HuH-7.5 (cell line): ENCODE data around the gene ANP32B.
"Not testable (repeated sequence)": the region's sequence is repeated elsewhere in the genome, so short reads cannot be mapped to it uniquely, and the experiment has no call there.

Source experiments
- DNase-seq: peaks from one replicate; pipeline ENCODE4 v3.0.0; 2011; ENCODE audit warnings: low spot score

The ANP32B gene

GRCh38 chr9:97982683-97983588, at the start of gene ANP32B:
TSS of gene ANP32B (plus strand) at chr9:97983341. CDS start at chr9:97983556, 215 bp downstream.
- DNase-seq: peak; percentile 87

DNA sequence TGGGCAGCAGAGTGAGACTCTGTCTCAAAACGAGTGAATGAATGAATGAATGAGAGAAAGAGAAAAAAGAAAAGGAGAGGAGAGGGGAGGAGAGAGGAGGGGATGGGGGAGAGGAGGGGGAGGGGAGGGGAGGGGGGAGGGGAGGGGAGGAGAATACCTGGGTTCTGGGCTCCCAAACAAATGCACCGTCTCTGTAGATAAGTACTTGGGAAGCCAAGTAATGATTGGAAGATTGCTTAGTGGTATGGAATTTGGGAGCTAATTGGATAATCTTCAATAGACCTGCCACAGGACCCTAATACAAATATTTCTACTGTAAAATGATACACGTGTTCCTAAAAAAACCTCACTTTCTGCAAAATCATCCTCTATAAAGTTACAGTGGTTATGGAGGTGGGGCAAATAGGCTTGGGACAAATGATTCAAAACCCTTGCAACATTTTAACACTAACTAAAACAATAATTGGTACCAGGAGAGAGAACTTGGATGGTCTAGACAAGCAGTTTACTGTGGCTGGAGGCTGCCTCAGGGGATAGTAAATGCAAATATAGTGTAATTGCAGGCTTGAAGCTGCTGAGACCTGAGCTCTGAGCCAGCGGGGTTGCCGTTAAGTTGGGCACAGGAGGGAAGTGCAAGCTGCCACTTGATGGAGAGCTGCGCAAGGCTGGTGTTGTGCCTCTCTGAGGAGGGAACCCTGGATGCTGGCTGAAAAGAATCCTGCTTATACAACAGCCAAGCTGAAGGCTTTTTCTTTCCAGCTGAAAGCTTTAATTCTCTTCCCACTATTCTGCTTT, 48.6 kb upstream of the ANP32B start:
- DNase-seq: no peak

- DNase-seq: no peak
Measured at GRCh38 chr9:97935276-97935675, 47.9 kb upstream of the ANP32B start.

DNA sequence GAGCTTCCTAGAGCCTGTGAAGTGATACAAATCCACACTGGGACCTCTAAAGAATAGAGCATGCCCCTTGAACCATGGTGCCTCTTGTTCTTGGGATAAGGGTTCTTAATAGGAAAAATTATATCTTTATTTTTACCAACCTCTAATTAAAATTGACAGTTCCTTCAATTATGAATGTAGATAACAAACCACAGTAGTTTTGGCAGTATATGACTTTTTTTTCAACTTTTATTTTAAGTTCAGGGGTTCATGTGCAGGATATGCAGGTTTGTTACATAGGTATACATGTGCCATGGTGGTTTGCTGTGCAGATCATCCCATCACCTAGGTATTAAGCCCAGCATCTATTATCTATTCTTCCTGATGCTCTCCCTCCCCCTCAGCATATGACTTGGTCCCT, 46.1 kb upstream of the ANP32B start:
- no peak for DNase-seq

GRCh38 chr9:97938081-97938644, 45.0 kb upstream of the ANP32B start, which contains the start of gene HEMGN:
TSS of gene HEMGN (minus strand) at chr9:97938172. CDS start at chr9:97938136, 36 bp downstream.
- DNase-seq: no peak

DNA sequence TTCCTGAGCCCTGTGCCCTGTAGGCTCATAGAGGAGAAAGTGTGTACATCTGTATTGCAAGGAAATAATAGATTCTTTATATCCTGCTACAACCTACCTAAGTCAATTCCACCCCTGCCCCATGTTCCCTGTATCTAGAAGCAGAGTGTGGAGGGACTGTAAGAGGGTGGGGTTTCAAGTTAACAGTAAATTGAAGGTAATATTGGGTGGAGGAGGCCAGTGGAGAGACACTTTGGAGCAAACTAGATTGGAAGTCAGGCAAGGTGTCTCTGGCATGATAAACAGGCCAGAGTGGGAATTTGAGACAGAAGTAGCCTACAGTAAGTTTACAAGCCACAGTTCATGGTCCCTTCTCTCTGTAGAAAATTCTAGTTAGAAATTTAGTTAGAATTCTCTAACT, 42.9 kb upstream of the ANP32B start:
- no peak for DNase-seq

DNA sequence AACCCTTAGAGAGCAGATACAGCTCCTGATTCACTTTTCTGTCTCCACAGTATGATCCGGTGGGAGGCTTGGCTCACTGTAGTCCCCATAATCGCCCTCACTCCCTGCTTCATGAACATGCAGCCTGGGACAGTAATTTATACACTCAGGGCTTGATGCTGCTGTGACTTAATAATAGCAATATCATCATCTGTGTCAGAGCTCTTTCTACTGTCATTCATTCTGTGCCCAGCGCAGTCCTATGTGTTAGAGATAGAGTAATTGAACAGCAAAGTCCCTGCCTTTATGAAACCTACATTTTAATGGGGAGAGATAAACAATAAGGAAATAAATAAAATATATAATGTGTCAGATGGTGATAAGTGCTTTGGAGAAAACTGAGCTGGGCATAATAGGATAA, 42.4 kb upstream of the ANP32B start:
- DNase-seq: no peak

GRCh38 chr9:97941323-97941722, 41.8 kb upstream of the ANP32B start:
- no peak for DNase-seq

DNA sequence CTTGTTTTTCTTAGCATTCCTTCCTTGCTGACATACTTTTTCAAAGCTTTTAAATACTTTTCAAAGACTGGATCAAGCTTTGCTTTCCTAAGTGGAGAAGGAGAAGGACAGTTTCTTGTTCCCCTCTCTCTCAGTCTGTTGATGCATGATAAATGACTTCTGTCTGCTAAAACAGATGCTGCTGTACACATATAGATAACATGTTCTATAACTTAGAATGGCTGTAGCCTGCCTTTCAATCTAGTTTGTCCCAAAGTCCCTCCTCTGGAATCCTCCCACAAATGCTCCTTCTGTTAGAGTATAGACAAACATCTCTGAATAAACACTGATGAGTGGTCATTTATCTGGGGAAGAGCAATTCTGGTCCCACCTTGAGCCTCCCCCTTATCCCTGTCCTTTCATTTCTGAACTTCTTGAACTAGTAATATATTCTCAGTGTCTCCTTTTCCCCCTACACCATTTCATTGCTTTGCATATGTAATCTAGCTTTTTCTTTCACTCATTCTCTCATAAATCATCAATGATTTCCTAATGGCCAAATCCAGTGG, 39.8 kb upstream of the ANP32B start:
- no peak for DNase-seq

GRCh38 chr9:97944612-97945011, 38.5 kb upstream of the ANP32B start:
- DNase-seq: no peak

GRCh38 chr9:97945470-97945869, 37.7 kb upstream of the ANP32B start:
- DNase-seq: not testable (repeated sequence)

GRCh38 chr9:97947094-97947493, 36.0 kb upstream of the ANP32B start:
- DNase-seq: not testable (repeated sequence)

DNA sequence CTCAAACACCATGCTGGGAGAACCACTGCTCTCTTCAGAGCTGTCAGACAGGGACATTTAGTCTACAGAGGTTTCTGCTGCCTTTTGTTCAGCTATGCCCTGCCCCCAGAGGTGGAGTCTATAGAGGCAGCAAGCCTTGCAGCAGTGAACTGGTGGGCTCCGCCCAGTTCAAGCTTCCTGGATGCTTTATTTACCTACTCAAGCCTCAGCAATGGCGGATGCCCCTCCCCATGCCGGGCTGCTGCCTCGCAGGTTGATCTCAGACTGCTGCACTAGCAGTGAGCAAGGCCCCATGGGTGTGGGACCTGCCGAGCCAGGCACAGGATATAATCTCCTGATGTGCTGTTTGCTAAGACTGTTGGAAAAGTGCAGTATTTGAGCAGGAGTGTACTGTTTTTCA, 32.3 kb upstream of the ANP32B start:
- DNase-seq: not testable (repeated sequence)

DNA sequence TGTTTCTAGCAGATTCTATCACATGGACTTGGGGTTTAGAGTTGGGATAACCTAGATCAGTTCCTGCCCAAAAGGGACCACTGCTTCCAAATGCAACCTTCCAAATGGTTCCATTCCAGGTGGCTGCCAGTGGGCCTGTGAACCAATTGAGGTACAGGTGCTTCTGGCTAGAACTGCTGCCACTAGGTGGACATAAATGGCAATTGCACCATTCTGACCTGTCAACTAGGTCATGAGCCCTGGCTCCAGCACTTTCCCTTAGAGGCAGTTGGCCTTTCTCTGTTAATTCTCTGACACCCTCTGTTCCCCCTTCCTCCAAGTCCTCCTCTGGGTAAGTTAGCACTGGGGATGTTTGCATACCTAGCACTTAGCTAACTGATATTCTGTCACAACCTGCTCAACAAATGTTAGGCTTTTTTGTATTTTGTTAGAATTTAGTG, 28.6 kb upstream of the ANP32B start:
- DNase-seq: peak; percentile 54

DNA sequence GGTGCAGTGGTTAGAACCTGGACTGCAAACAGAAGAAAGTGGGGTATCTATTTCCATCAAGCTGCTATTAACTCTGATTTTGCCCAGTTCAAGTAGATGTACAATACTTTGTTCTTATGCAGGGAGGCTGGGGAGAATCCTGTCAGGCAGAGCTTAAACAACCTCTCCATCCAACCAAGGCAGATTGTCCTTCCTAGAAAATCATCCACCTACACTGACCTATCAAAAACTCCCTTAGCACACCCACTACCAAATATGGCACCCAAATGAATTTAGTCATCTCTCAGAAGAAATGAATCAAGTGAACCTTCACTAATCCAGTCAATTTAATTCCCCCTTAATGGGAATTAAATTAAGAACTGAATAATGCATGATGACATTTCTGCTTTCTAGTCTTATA, 26.8 kb upstream of the ANP32B start:
- no peak for DNase-seq

GRCh38 chr9:97958812-97959511, 24.2 kb upstream of the ANP32B start:
- DNase-seq: no peak

DNA sequence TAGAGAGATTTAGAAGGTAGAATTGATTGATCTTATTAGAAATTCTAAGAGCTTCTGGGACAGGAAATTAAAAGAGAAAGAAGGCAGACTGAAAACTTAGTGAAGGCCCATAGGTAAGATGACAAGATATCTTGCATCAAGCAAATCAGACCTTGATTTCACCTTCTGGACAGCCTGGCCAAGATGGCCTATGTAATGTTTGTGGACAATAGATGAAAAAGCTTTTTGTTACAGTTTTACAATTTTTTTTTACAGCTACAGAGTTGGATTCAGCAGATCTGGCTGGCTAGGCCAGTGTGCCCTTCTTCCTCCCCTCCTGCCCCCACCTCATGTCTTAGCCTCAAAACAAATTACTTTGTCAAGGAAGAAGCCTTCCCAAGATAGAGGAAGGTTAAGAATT, 23.6 kb upstream of the ANP32B start:
- DNase-seq: no peak

DNA sequence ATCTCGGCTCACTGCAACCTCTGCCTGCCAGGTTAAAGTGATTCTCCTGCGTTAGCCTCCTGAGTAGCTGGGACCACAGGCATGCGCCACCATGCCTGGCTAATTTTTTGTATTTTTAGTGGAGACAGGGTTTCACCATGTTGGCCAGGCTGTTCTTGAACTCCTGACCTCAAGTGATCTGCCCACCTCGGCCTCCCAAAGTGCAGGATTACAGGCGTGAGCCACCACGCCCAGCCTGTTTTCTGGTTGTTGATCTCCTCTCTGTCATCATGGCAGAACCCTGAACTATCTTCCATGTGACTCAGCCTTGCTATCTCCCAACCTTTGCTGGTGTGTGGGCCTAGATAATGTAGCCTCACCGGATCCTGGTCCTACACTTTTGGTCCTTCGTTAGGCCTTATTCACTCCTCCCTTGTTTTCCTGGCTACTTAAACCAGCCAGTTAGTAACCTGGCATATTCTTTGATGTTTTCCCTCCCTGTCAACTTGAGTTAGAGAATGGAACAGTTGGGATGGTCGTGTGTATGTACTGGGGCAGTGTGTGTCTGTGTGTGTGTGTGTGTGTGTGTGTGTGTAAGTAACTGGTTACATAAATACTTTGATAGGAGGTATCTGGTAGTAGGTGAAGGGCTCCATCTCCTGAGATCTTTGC, 22.3 kb upstream of the ANP32B start:
- not testable (repeated sequence) for DNase-seq

DNA sequence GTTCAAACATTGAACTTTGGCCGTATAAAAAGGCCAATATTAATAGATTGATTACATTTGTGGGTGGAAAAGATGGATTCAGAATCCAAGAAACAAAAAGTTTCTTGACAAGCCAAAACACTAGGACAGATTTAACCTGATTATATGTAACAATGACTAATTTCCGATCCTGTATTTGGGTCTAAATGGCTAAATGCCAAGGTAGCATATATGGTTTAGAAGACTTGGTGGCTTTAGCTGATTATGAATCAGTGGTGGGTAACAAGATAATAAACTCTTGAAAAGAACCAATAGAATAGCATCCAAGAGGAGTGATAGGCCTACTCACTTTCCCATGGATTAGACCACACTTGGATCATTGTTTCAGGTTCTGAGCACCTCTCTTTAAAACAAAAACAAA, 21.8 kb upstream of the ANP32B start:
- no peak for DNase-seq

DNA sequence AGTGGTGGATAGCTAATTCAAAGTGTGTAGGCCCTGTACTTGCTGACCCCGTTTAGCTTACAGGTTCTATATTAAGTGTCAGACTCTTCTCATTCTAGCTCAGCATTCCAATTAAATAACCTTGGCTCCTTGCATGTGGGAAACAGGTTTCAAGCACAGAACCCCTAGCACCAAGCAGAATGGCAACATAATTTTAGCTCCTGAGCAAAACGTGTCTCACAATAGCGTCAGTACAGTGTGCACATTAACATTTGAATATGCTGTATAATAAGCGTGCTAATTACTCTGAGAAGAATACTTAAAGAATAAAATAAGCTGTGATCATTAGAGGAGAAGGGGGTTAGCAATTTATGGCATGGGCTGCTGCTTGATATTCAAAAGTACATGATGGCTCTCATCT, 21.0 kb upstream of the ANP32B start:
- DNase-seq: no peak

DNA sequence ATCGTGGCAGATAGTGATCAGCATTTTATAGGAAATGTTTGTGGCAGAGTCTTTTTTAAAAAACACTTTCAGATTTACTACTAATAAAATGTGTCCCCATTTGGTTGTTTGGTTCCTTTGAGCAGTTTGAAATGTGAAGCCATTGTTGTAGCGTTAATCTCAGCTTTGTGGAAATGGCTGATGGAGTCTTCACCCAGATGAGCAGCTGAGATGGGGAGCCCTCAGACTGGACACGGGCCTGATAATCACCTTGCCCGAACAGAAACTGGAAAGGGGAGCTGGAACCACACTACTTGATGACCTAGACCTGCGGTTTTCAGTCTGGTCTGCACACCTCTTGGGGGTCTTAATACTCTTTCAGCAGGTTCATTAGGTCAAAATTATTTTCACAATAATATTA, 20.6 kb upstream of the ANP32B start:
- no peak for DNase-seq
